Upper lobe of left lung (tissue), 4 donors: ENCODE data around the gene SLC9A4.

Experiments
- POLR2A ChIP-seq, 4 donors: fragments of 450-650 bp; IDR thresholded peaks; one replicate each; pipeline ENCODE4 v1.5.1; 2016 to 2017; ENCODE audit warnings: antibody characterized with exemption in 4 of 4, mild to moderate bottlenecking in 2 of 4
- TF ChIP-seq, protein P1 (sequence below), 6 experiments: fragments of 450-650 bp in 4 of 6; fragments of 200-600 bp in 2 of 6; sonication (generic) in 2 of 6; IDR thresholded peaks; one replicate each; pipeline ENCODE4 v1.5.1; 2016 to 2019; ENCODE audit warnings: antibody characterized with exemption in 6 of 6

GRCh38 chr2:102502576-102502975 lies 29.6 kb downstream of the SLC9A4 start:
- TF ChIP-seq, protein P1, sequence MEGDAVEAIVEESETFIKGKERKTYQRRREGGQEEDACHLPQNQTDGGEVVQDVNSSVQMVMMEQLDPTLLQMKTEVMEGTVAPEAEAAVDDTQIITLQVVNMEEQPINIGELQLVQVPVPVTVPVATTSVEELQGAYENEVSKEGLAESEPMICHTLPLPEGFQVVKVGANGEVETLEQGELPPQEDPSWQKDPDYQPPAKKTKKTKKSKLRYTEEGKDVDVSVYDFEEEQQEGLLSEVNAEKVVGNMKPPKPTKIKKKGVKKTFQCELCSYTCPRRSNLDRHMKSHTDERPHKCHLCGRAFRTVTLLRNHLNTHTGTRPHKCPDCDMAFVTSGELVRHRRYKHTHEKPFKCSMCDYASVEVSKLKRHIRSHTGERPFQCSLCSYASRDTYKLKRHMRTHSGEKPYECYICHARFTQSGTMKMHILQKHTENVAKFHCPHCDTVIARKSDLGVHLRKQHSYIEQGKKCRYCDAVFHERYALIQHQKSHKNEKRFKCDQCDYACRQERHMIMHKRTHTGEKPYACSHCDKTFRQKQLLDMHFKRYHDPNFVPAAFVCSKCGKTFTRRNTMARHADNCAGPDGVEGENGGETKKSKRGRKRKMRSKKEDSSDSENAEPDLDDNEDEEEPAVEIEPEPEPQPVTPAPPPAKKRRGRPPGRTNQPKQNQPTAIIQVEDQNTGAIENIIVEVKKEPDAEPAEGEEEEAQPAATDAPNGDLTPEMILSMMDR (IDR thresholded peaks at IDR 0.05), result no peak
- no peak for TF ChIP-seq POLR2A (IDR thresholded peaks at IDR 0.05)
